HL-60 (cell line): Measurements from ENCODE around the gene PLEKHO1.

Experiments
- DNase-seq, 2 experiments: peaks; one replicate each; pipeline ENCODE4 v3.0.0-alpha.2; 2010 to 2020; ENCODE audit warnings: low read depth in 1 of 2, low spot score in 1 of 2
- H3K27ac ChIP-seq: fragments of 250-450 bp; sonication (Bioruptor Pico); replicated peaks from 2 replicates; pipeline ENCODE4 v1.5.1; 2020; ENCODE audit warnings: mild to moderate bottlenecking, moderate library complexity
- H3K27me3 ChIP-seq: fragments of 250-450 bp; sonication (Bioruptor Pico); 2 replicates; pipeline ENCODE4 v1.5.1; 2021; ENCODE audit warnings: mild to moderate bottlenecking, moderate library complexity; ENCODE audit not compliant: insufficient read depth, poor library complexity, severe bottlenecking
- H3K4me3 ChIP-seq: replicated peaks from 2 replicates; pipeline ENCODE4 v1.5.1; 2011; ENCODE audit warnings: mild to moderate bottlenecking, control low read depth, low read length; ENCODE audit not compliant: insufficient read depth
- CTCF ChIP-seq: IDR thresholded peaks from one replicate; pipeline ENCODE4 v1.5.1; 2011; ENCODE audit warnings: low read length, control low read depth, inconsistent platforms; ENCODE audit not compliant: insufficient read depth
- GABPA ChIP-seq: IDR thresholded peaks from 2 replicates; pipeline ENCODE4 v1.6.1; 2012; ENCODE audit warnings: low read depth
- POLR2AphosphoS5 ChIP-seq: IDR thresholded peaks from 2 replicates; pipeline ENCODE4 v1.6.1; 2012; ENCODE audit warnings: low read depth
- REST ChIP-seq: IDR thresholded peaks from 2 replicates; pipeline ENCODE4 v1.6.1; 2012; ENCODE audit warnings: low read depth; ENCODE audit not compliant: insufficient replicate concordance
- SPI1 ChIP-seq: IDR thresholded peaks from 2 replicates; pipeline ENCODE4 v1.6.1; 2012; ENCODE audit warnings: low read depth, mild to moderate bottlenecking, borderline replicate concordance

The PLEKHO1 gene

GRCh38 chr1:150173141-150173585 is 23.4 kb downstream of the PLEKHO1 start:
- TF ChIP-seq POLR2AphosphoS5 (no peak), SPI1 (no peak), GABPA (no peak), CTCF (no peak), REST (no peak)
- no peak overlapping the region for H3K4me3 ChIP-seq
- no peak overlapping the region for H3K27ac ChIP-seq
- no peak for DNase-seq
- no peaks in the 10 kb centered on the region for H3K27me3 ChIP-seq

GRCh38 chr1:150176593-150176992 is 26.9 kb downstream of the PLEKHO1 start:
- TF ChIP-seq CTCF (no peak), POLR2AphosphoS5 (no peak), GABPA (no peak), SPI1 (peak; percentile 65; the same call in 1 of the 2 replicates)
- peak; percentile 57 to 83 for DNase-seq

GRCh38 chr1:150178548-150178947 is 28.8 kb downstream of the PLEKHO1 start:
- DNase-seq: peak in 1 of 2 experiments; percentile 82
- peak overlapping the region; percentile 49 for H3K27ac ChIP-seq
- no peak overlapping the region for H3K4me3 ChIP-seq
- TF ChIP-seq SPI1 (peak; percentile 47; the same call in 1 of the 2 replicates), POLR2AphosphoS5 (no peak)
- no peaks in the 10 kb centered on the region for H3K27me3 ChIP-seq

More at GRCh38 chr1:150176593-150176992, 26.9 kb downstream of the PLEKHO1 start:
- H3K27me3 ChIP-seq: no peaks in the 10 kb centered on the region
- no peak overlapping the region for H3K4me3 ChIP-seq
- peak overlapping the region; percentile 59 for H3K27ac ChIP-seq

GRCh38 chr1:150179867-150180266 is 30.2 kb downstream of the PLEKHO1 start:
- DNase-seq: no peak
- Histone ChIP-seq H3K27ac (no peak overlapping the region), H3K4me3 (no peak overlapping the region), H3K27me3 (no peaks in the 10 kb centered on the region)
- no peak for TF ChIP-seq POLR2AphosphoS5
- TF ChIP-seq GABPA: no peak
- TF ChIP-seq SPI1: no peak
- no peak for TF ChIP-seq CTCF
- no peak for TF ChIP-seq REST
